ENCODE results near the gene CPNE2. TPM values are rescaled to one million over a fixed set of nuclear protein-coding genes. Genes with fewer than 3 reads are reported as not detected.
A peak's percentile ranks its signal among the peaks of the same experiment; 100 is the strongest.

Gene CPNE2
- total and polyA plus RNA-seq, 4 donors, result 6.8 to 14.6 (median 11.0) TPM

- Histone ChIP-seq H3K4me1 (ENCODE audit: control insufficient read depth in 4 of 4, insufficient read depth in 4 of 4, low read length in 3 of 4) (peaks cover 4 to 23% (median 19%) of the 10 kb centered on the region in 4 donors), H3K36me3 (ENCODE audit: control insufficient read depth in 4 of 4, insufficient read depth in 3 of 4, low read depth in 1 of 4, low read length in 3 of 4) (no peaks in the 10 kb centered on the region), H3K27ac (ENCODE audit: low read depth in 1 of 2, low read length in 2 of 2) (no peak overlapping the region), H3K4me3 (ENCODE audit: low read depth in 1 of 3, low read length in 3 of 3) (no peak overlapping the region), H3K9ac (ENCODE audit: low read depth in 1 of 2, low read length in 2 of 2) (no peak overlapping the region), H3K9me3 (ENCODE audit: control insufficient read depth in 4 of 4, low read length in 3 of 4) (no peaks in the 10 kb centered on the region), H3K27me3 (ENCODE audit: control insufficient read depth in 4 of 4, insufficient read depth in 4 of 4, low read length in 3 of 4) (no peaks in the 10 kb centered on the region)
- DNase-seq (ENCODE audit: low spot score), result no peak
- WGBS, result 98% methylated on average over 4 of the region's 4 CpGs
- TF ChIP-seq REST (IDR thresholded peaks at IDR 0.05) (no peak), RXRA (IDR thresholded peaks at IDR 0.05) (no peak)
These were observed 91.7 kb downstream of the CPNE2 start for GRCh38 chr16:57184113-57184512.

GRCh38 chr16:57184887-57185445 lies 92.6 kb downstream of the CPNE2 start:
- peaks cover 4 to 23% (median 15%) of the 10 kb centered on the region in 4 donors for H3K4me1 ChIP-seq (ENCODE audit: control insufficient read depth in 4 of 4, insufficient read depth in 4 of 4, low read length in 3 of 4)
- no peaks in the 10 kb centered on the region for H3K27me3 ChIP-seq (ENCODE audit: control insufficient read depth in 4 of 4, insufficient read depth in 4 of 4, low read length in 3 of 4)
- no peaks in the 10 kb centered on the region for H3K9me3 ChIP-seq (ENCODE audit: control insufficient read depth in 4 of 4, low read length in 3 of 4)
- peak overlapping the region; percentile 90 for H3K27ac ChIP-seq (ENCODE audit: low read depth in 1 of 2, low read length in 2 of 2)
- DNase-seq (ENCODE audit: low spot score), result no peak
- WGBS, result 30% methylated on average over 15 of the region's 15 CpGs
- peak overlapping the region; percentile 87 to 95 (median 92) for H3K4me3 ChIP-seq (ENCODE audit: low read depth in 1 of 3, low read length in 3 of 3)
- H3K9ac ChIP-seq (ENCODE audit: low read depth in 1 of 2, low read length in 2 of 2), result peak overlapping the region; percentile 73 to 83
- TF ChIP-seq REST (IDR thresholded peaks at IDR 0.05), result no peak
- TF ChIP-seq FOXA2 (IDR thresholded peaks at IDR 0.05), result no peak
- no peak for TF ChIP-seq EGR1 (IDR thresholded peaks at IDR 0.05; ENCODE audit: low read depth in 2 of 2)
- TF ChIP-seq CTCF (IDR thresholded peaks at IDR 0.05; ENCODE audit: low read depth, low read length, missing input control), result no peak
- no peak for TF ChIP-seq ATF3 (IDR thresholded peaks at IDR 0.05)
- TF ChIP-seq MAX (IDR thresholded peaks at IDR 0.05), result no peak
- no peak for TF ChIP-seq HNF4G (IDR thresholded peaks at IDR 0.05)
- TF ChIP-seq SP1 (IDR thresholded peaks at IDR 0.05), result no peak
- no peak for TF ChIP-seq RAD21 (IDR thresholded peaks at IDR 0.05)
- no peak for TF ChIP-seq NR2F2 (IDR thresholded peaks at IDR 0.05)
- no peak for TF ChIP-seq YY1 (IDR thresholded peaks at IDR 0.05)
- no peak for TF ChIP-seq HNF4A (conservative IDR thresholded peaks at IDR 0.05)
- no peak for TF ChIP-seq JUND (IDR thresholded peaks at IDR 0.05)
- no peak for TF ChIP-seq GABPA (IDR thresholded peaks at IDR 0.05 in 1 of 2, conservative IDR thresholded peaks at IDR 0.05 in 1 of 2)
- no peak for TF ChIP-seq FOXA1 (IDR thresholded peaks at IDR 0.05)
- no peaks in the 10 kb centered on the region for H3K36me3 ChIP-seq (ENCODE audit: control insufficient read depth in 4 of 4, insufficient read depth in 3 of 4, low read depth in 1 of 4, low read length in 3 of 4)
